ENCODE results near the gene FAM167B.
"Not testable (repeated sequence)": the region's sequence is repeated elsewhere in the genome, so short reads cannot be mapped to it uniquely, and the experiment has no call there.

FAM167B gene

GRCh38 chr1:32276032-32276782, 29.2 kb downstream of the FAM167B start:
- no peaks in the 10 kb centered on the region for H3K36me3 ChIP-seq

GRCh38 chr1:32284777-32285176, 37.8 kb downstream of the FAM167B start:
- H3K9me3 ChIP-seq; H3K4me3 ChIP-seq; H3K27ac ChIP-seq; H3K27me3 ChIP-seq; intact Hi-C loops (cut with DNase I; ENCODE audit: low total_unique reads); H3K4me1 ChIP-seq; DNase-seq; H3K36me3 ChIP-seq: not testable (repeated sequence)

More at GRCh38 chr1:32276032-32276782, 29.2 kb downstream of the FAM167B start:
- H3K27me3 ChIP-seq = peaks cover 0 to 39% of the 10 kb centered on the region in 2 donors
- no peak overlapping the region for H3K4me3 ChIP-seq
- no peaks in the 10 kb centered on the region for H3K4me1 ChIP-seq
- TF ChIP-seq CTCF (IDR thresholded peaks at IDR 0.05) = no peak
- no peaks in the 10 kb centered on the region for H3K9me3 ChIP-seq
- no peak overlapping the region for H3K27ac ChIP-seq
- no peak for DNase-seq
- intact Hi-C loops (cut with DNase I; ENCODE audit: low total_unique reads) = no loop called here

GRCh38 chr1:32285658-32286057, 38.6 kb downstream of the FAM167B start:
- no peak overlapping the region for H3K4me3 ChIP-seq
- H3K36me3 ChIP-seq = no peaks in the 10 kb centered on the region
- H3K27me3 ChIP-seq = no peaks in the 10 kb centered on the region
- DNase-seq = no peak
- no peaks in the 10 kb centered on the region for H3K4me1 ChIP-seq
- no peak for TF ChIP-seq CTCF (IDR thresholded peaks at IDR 0.05)
- intact Hi-C loops (cut with DNase I; ENCODE audit: low total_unique reads) = no loop called here
- H3K9me3 ChIP-seq = no peaks in the 10 kb centered on the region
- no peak overlapping the region for H3K27ac ChIP-seq

- Histone ChIP-seq H3K4me1 (no peaks in the 10 kb centered on the region), H3K27me3 (no peaks in the 10 kb centered on the region), H3K27ac (no peak overlapping the region), H3K9me3 (no peaks in the 10 kb centered on the region), H3K36me3 (no peaks in the 10 kb centered on the region), H3K4me3 (no peak overlapping the region)
- no peak for DNase-seq
- TF ChIP-seq CTCF (IDR thresholded peaks at IDR 0.05) = no peak
- intact Hi-C loops (cut with DNase I; ENCODE audit: low total_unique reads) = no loop called here
Measured at GRCh38 chr1:32286763-32287162, 39.7 kb downstream of the FAM167B start.

GRCh38 chr1:32289256-32289655, 42.2 kb downstream of the FAM167B start:
- H3K4me3 ChIP-seq = no peak overlapping the region
- H3K4me1 ChIP-seq = peaks cover 0 to 15% (median 6%) of the 10 kb centered on the region in 4 donors
- DNase-seq = no peak
- no peak for TF ChIP-seq CTCF (IDR thresholded peaks at IDR 0.05)
- H3K27me3 ChIP-seq = no peaks in the 10 kb centered on the region
- no peaks in the 10 kb centered on the region for H3K36me3 ChIP-seq
- intact Hi-C loops (cut with DNase I; ENCODE audit: low total_unique reads) = no loop called here
- no peaks in the 10 kb centered on the region for H3K9me3 ChIP-seq
- no peak overlapping the region for H3K27ac ChIP-seq

GRCh38 chr1:32291145-32291707, 44.2 kb downstream of the FAM167B start:
- H3K9me3 ChIP-seq = no peaks in the 10 kb centered on the region
- no peaks in the 10 kb centered on the region for H3K27me3 ChIP-seq
- H3K36me3 ChIP-seq = no peaks in the 10 kb centered on the region
- peak overlapping the region; percentile 89 to 90 for H3K27ac ChIP-seq
- H3K4me1 ChIP-seq = peaks cover 0 to 15% (median 6%) of the 10 kb centered on the region in 4 donors
- intact Hi-C loops (cut with DNase I; ENCODE audit: low total_unique reads) = loop anchor here (5.0 kb wide), 1 partner anchor 69 kb away; the partner anchor contains the start of genes EIF3I and TMEM234
- DNase-seq = no peak
- no peak for TF ChIP-seq CTCF (IDR thresholded peaks at IDR 0.05)
- peak overlapping the region; percentile 81 to 90 for H3K4me3 ChIP-seq
